GM21529 (cell line): ENCODE results near the gene SIK2.
"Not testable (repeated sequence)": the region's sequence is repeated elsewhere in the genome, so short reads cannot be mapped to it uniquely, and the experiment has no call there.

Source experiments
- ATAC-seq: cut with Tn5 transposase; IDR thresholded peaks from one replicate; pipeline ENCODE4 v1.9.1; 2021; ENCODE audit not compliant: unreplicated experiment

SIK2 gene

GRCh38 chr11:111655924-111656323, 53.7 kb downstream of the SIK2 start:
- ATAC-seq, result no peak

- not testable (repeated sequence) for ATAC-seq
These were observed 55.7 kb downstream of the SIK2 start for GRCh38 chr11:111657905-111658304.

- ATAC-seq, result not testable (repeated sequence)
These were observed 56.2 kb downstream of the SIK2 start for GRCh38 chr11:111658493-111658892.

GRCh38 chr11:111659201-111660115, 57.2 kb downstream of the SIK2 start:
- no peak for ATAC-seq

GRCh38 chr11:111660822-111661221, 58.6 kb downstream of the SIK2 start:
- ATAC-seq, result no peak

GRCh38 chr11:111663820-111664219, 61.6 kb downstream of the SIK2 start:
- no peak for ATAC-seq

- ATAC-seq, result no peak
These were observed 63.5 kb downstream of the SIK2 start for GRCh38 chr11:111665777-111666176.

- ATAC-seq, result no peak
These were observed 66.7 kb downstream of the SIK2 start for GRCh38 chr11:111668980-111669379.

GRCh38 chr11:111671383-111671782, 69.1 kb downstream of the SIK2 start:
- no peak for ATAC-seq

GRCh38 chr11:111672949-111673348, 70.7 kb downstream of the SIK2 start:
- no peak for ATAC-seq

GRCh38 chr11:111674941-111675340, 72.7 kb downstream of the SIK2 start:
- ATAC-seq, result no peak

GRCh38 chr11:111675891-111676290, 73.6 kb downstream of the SIK2 start:
- ATAC-seq, result no peak

- no peak for ATAC-seq
These were observed 74.8 kb downstream of the SIK2 start for GRCh38 chr11:111676878-111677585.

GRCh38 chr11:111680486-111681175, 78.4 kb downstream of the SIK2 start:
- no peak for ATAC-seq

GRCh38 chr11:111683806-111684205, 81.6 kb downstream of the SIK2 start:
- no peak for ATAC-seq

- ATAC-seq, result no peak
These were observed 82.0 kb downstream of the SIK2 start for GRCh38 chr11:111684251-111684650.

- ATAC-seq, result no peak
These were observed 85.8 kb downstream of the SIK2 start for GRCh38 chr11:111688013-111688412.

GRCh38 chr11:111691176-111691575, 88.9 kb downstream of the SIK2 start:
- no peak for ATAC-seq

- no peak for ATAC-seq
These were observed 89.5 kb downstream of the SIK2 start for GRCh38 chr11:111691741-111692140.

GRCh38 chr11:111693224-111693937, 91.1 kb downstream of the SIK2 start:
- peak; percentile 36 for ATAC-seq

GRCh38 chr11:111694851-111695250, 92.6 kb downstream of the SIK2 start:
- no peak for ATAC-seq
